GM12875 (cell line): Measurements from ENCODE around the gene RAET1L.
A peak's percentile ranks its signal among the peaks of the same experiment; 100 is the strongest.
"Not testable (repeated sequence)": the region's sequence is repeated elsewhere in the genome, so short reads cannot be mapped to it uniquely, and the experiment has no call there.

Experiments used
- H3K4me3 ChIP-seq: one replicate; pipeline ENCODE4 v1.5.1; 2011; ENCODE audit warnings: low read depth, low read length, control low read depth
- CTCF ChIP-seq: IDR thresholded peaks from 2 replicates; pipeline ENCODE4 v1.5.1; 2011; ENCODE audit warnings: low read depth, mild to moderate bottlenecking, control low read depth, inconsistent platforms, low read length, moderate library complexity, borderline replicate concordance; ENCODE audit not compliant: insufficient read depth

The RAET1L gene, protein sequence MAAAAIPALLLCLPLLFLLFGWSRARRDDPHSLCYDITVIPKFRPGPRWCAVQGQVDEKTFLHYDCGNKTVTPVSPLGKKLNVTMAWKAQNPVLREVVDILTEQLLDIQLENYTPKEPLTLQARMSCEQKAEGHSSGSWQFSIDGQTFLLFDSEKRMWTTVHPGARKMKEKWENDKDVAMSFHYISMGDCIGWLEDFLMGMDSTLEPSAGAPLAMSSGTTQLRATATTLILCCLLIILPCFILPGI

GRCh38 chr6:150025201-150025917 lies at the start of gene RAET1L:
Gene RAET1L (minus strand): TSS chr6:150025532. CDS start chr6:150025471, 61 bp downstream.
- H3K4me3 ChIP-seq = no peak within 1 kb of the TSS

GRCh38 chr6:150075034-150075421 lies 49.7 kb upstream of the RAET1L start:
- no peak for TF ChIP-seq CTCF
- no peak overlapping the region for H3K4me3 ChIP-seq

More at GRCh38 chr6:150025201-150025917, at the start of gene RAET1L:
- TF ChIP-seq CTCF = no peak

DNA sequence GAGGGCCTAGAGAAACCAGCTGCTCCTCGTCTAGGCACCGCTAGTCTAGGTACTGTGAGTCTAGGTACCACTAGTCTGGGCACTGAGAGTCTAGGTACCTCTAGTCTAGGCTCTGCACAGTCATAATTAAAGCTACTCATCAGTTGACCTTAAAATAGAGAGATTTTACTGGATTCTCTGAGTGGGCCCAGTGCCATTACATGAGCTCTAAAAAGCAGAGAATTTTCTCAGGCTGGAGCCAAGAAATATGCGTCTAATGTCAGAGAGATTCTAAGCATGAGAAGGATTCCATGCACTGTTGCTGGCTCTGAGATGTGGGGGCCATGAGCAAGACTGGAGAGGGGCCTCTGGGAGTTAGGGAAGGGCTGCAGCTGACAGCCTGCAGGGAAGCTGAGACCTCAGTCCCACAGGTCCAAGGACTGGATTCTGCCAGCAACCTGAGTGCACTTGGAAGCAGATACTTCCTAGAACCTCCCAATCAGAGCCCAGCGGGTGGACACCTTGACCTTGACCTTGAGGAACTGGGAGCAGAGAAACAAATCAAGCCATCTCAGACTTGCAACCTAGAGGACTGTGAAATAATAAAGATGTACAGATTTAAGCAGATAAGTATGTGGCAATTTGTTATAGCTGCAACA lies 49.2 kb upstream of the RAET1L start:
- not testable (repeated sequence) for H3K4me3 ChIP-seq

DNA sequence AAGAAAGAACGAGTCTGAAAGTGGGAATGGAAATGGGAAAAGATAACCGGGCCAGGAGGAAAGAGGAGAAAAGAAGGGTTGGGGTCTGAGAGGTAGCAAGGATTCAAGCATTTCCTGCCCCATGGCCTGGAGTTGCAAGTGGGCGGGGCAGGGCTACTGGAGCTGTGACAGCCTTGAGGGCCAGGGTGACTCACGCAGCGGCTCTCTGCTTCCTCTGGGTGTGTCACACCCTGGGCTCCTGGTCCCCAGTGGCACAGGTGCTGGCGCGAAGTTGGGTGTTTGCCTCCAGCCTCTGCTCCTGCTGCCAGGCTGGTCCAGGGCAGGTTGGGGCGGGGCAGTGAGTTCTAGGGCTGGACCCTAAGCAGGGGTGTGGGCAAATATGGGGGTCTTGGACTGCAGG lies 46.9 kb upstream of the RAET1L start:
- H3K4me3 ChIP-seq = no peak overlapping the region
- TF ChIP-seq CTCF = no peak

GRCh38 chr6:150070236-150070818 lies 45.0 kb upstream of the RAET1L start:
- no peak for TF ChIP-seq CTCF
- no peak overlapping the region for H3K4me3 ChIP-seq

GRCh38 chr6:150069706-150070105 lies 44.4 kb upstream of the RAET1L start:
- no peak for TF ChIP-seq CTCF
- no peak overlapping the region for H3K4me3 ChIP-seq

- TF ChIP-seq CTCF = peak; percentile 20; the same call in 1 of the 2 replicates
- no peak within 1 kb of the TSS for H3K4me3 ChIP-seq
These were observed 43.7 kb upstream of the RAET1L start, which contains the start of gene ULBP3 for GRCh38 chr6:150068720-150069648. Gene ULBP3 (minus strand): TSS chr6:150069121. CDS start chr6:150069066, 55 bp downstream.
